Suprapubic skin (tissue), 3 donors: ENCODE data around the gene AGAP1.

ENCODE experiments used
- EP300 ChIP-seq: sonication (generic); formaldehyde crosslinking; IDR thresholded peaks from one replicate; pipeline ENCODE4 v1.6.1; 2017; ENCODE audit warnings: antibody characterized with exemption
- TF ChIP-seq, protein P1 (sequence below), 2 donors: fragments of 200-600 bp in 1 of 2; fragments of 450-650 bp in 1 of 2; sonication (generic) in 1 of 2; IDR thresholded peaks; one replicate each; pipeline ENCODE4 v1.5.1; 2016 to 2019; ENCODE audit warnings: antibody characterized with exemption in 2 of 2, mild to moderate bottlenecking in 1 of 2, moderate library complexity in 1 of 2

GRCh38 chr2:235556086-235556485 lies 62.2 kb downstream of the AGAP1 start:
- no peak for TF ChIP-seq EP300
- TF ChIP-seq, protein P1, sequence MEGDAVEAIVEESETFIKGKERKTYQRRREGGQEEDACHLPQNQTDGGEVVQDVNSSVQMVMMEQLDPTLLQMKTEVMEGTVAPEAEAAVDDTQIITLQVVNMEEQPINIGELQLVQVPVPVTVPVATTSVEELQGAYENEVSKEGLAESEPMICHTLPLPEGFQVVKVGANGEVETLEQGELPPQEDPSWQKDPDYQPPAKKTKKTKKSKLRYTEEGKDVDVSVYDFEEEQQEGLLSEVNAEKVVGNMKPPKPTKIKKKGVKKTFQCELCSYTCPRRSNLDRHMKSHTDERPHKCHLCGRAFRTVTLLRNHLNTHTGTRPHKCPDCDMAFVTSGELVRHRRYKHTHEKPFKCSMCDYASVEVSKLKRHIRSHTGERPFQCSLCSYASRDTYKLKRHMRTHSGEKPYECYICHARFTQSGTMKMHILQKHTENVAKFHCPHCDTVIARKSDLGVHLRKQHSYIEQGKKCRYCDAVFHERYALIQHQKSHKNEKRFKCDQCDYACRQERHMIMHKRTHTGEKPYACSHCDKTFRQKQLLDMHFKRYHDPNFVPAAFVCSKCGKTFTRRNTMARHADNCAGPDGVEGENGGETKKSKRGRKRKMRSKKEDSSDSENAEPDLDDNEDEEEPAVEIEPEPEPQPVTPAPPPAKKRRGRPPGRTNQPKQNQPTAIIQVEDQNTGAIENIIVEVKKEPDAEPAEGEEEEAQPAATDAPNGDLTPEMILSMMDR (IDR thresholded peaks at IDR 0.05), result no peak
